Mesendoderm (in vitro differentiated cells): ENCODE measurements around the gene MAST2.

ENCODE experiments used
- DNase-seq: peaks from one replicate; pipeline ENCODE4 v3.0.0; 2013
- H2AK5ac ChIP-seq: 2 replicates; pipeline ENCODE4 v1.6.1; 2013; ENCODE audit warnings: low read length, inconsistent platforms
- H2BK120ac ChIP-seq: 2 replicates; pipeline ENCODE4 v1.6.1; 2013; ENCODE audit warnings: low read depth, mild to moderate bottlenecking, low read length, moderate library complexity, mixed read lengths
- H2BK15ac ChIP-seq: replicated peaks from 2 replicates; pipeline ENCODE4 v1.6.1; 2013; ENCODE audit warnings: low read depth, mild to moderate bottlenecking, moderate library complexity
- H2BK5ac ChIP-seq: 2 replicates; pipeline ENCODE4 v1.6.1; 2013; ENCODE audit warnings: low read length, inconsistent platforms
- H3K18ac ChIP-seq: 2 replicates; pipeline ENCODE4 v1.6.1; 2013; ENCODE audit warnings: mild to moderate bottlenecking, low read length, mixed read lengths
- H3K23ac ChIP-seq: one replicate; pipeline ENCODE4 v1.6.1; 2013; ENCODE audit warnings: low read length
- H3K27ac ChIP-seq: 2 replicates; pipeline ENCODE4 v1.5.1; 2013; ENCODE audit warnings: low read depth, mild to moderate bottlenecking, inconsistent platforms, low read length, moderate library complexity
- H3K27me3 ChIP-seq: 2 replicates; pipeline ENCODE4 v1.6.1; 2013; ENCODE audit warnings: low read length, control low read depth, mild to moderate bottlenecking, inconsistent platforms; ENCODE audit not compliant: insufficient read depth, poor library complexity
- H3K36me3 ChIP-seq: 2 replicates; pipeline ENCODE4 v1.6.1; 2013; ENCODE audit warnings: low read length, inconsistent platforms; ENCODE audit not compliant: control insufficient read depth, insufficient read depth
- H3K4ac ChIP-seq: one replicate; pipeline ENCODE4 v1.6.1; 2013; ENCODE audit warnings: low read depth, mild to moderate bottlenecking, low read length, moderate library complexity
- H3K4me1 ChIP-seq: 2 replicates; pipeline ENCODE4 v1.6.1; 2013; ENCODE audit warnings: low read depth, low read length, inconsistent platforms; ENCODE audit not compliant: control insufficient read depth
- H3K4me2 ChIP-seq: 2 replicates; pipeline ENCODE4 v1.6.1; 2013; ENCODE audit warnings: low read length
- H3K4me3 ChIP-seq: 2 replicates; pipeline ENCODE4 v1.5.1; 2013; ENCODE audit warnings: mild to moderate bottlenecking, low read length
- H3K56ac ChIP-seq: one replicate; pipeline ENCODE4 v1.6.1; 2013; ENCODE audit warnings: low read length
- H3K79me1 ChIP-seq: 2 replicates; pipeline ENCODE4 v1.6.1; 2013; ENCODE audit warnings: low read length, inconsistent platforms
- H3K79me2 ChIP-seq: 2 replicates; pipeline ENCODE4 v1.6.1; 2013; ENCODE audit warnings: mild to moderate bottlenecking, low read length; ENCODE audit not compliant: control insufficient read depth, insufficient read depth
- H3K9ac ChIP-seq: 2 replicates; pipeline ENCODE4 v1.6.1; 2013; ENCODE audit warnings: low read length, inconsistent platforms
- H4K5ac ChIP-seq: one replicate; pipeline ENCODE4 v1.6.1; 2013; ENCODE audit warnings: low read length
- H4K8ac ChIP-seq: one replicate; pipeline ENCODE4 v1.6.1; 2013; ENCODE audit warnings: low read depth, mild to moderate bottlenecking, control low read depth, low read length, moderate library complexity
- WGBS: extraction: QIAGEN DNeasy Blood & Tissue Kit; methylation state at CpG from one replicate; pipeline ENCODE4 v1.1.7; 2013; ENCODE audit warnings: low lambda C conversion rate, missing lambda C conversion rate; ENCODE audit not compliant: insufficient coverage; ENCODE audit errors: extremely low coverage; 5-methylcytosine and 5-hydroxymethylcytosine counted together

Gene MAST2

GRCh38 chr1:45913731-45914501 lies 110.5 kb downstream of the MAST2 start:
- no peak for DNase-seq

GRCh38 chr1:45914836-45915235 lies 111.4 kb downstream of the MAST2 start:
- Histone ChIP-seq H2BK5ac (no peak overlapping the region), H3K27ac (no peak overlapping the region), H3K56ac (no peak overlapping the region), H2AK5ac (no peak overlapping the region), H3K4ac (no peak overlapping the region), H3K23ac (no peak overlapping the region), H3K4me1 (peaks cover 12% of the 10 kb centered on the region), H3K79me1 (peaks cover 1% of the 10 kb centered on the region), H3K36me3 (no peaks in the 10 kb centered on the region), H4K5ac (no peak overlapping the region), H3K4me2 (no peak overlapping the region), H3K4me3 (no peak overlapping the region), H2BK120ac (no peak overlapping the region), H3K9ac (no peak overlapping the region), H4K8ac (no peak overlapping the region), H3K18ac (no peak overlapping the region), H3K27me3 (no peaks in the 10 kb centered on the region), H2BK15ac (no peak overlapping the region), H3K79me2 (no peaks in the 10 kb centered on the region)
- no CpG with 5 or more reads among the region's 1 CpG for WGBS
- no peak for DNase-seq

More at GRCh38 chr1:45913731-45914501, 110.5 kb downstream of the MAST2 start:
- Histone ChIP-seq H3K27ac (no peak overlapping the region), H3K4me1 (peaks cover 12% of the 10 kb centered on the region), H3K23ac (no peak overlapping the region), H3K36me3 (no peaks in the 10 kb centered on the region), H3K4ac (no peak overlapping the region), H3K18ac (peak overlapping the region; percentile 51), H4K5ac (no peak overlapping the region), H3K79me1 (peaks cover 1% of the 10 kb centered on the region), H2BK15ac (no peak overlapping the region), H3K4me3 (no peak overlapping the region), H2AK5ac (no peak overlapping the region), H2BK120ac (no peak overlapping the region), H3K4me2 (no peak overlapping the region), H2BK5ac (no peak overlapping the region), H3K9ac (no peak overlapping the region), H3K79me2 (no peaks in the 10 kb centered on the region), H3K27me3 (no peaks in the 10 kb centered on the region), H4K8ac (no peak overlapping the region), H3K56ac (peak overlapping the region; percentile 68)
- WGBS, result no CpG with 5 or more reads among the region's 4 CpGs

GRCh38 chr1:45922374-45922773 lies 119.0 kb downstream of the MAST2 start:
- no peak overlapping the region for H2BK5ac ChIP-seq
- H3K36me3 ChIP-seq, result no peaks in the 10 kb centered on the region
- no peak overlapping the region for H3K23ac ChIP-seq
- H4K8ac ChIP-seq, result no peak overlapping the region
- H3K18ac ChIP-seq, result no peak overlapping the region
- no peak overlapping the region for H2BK15ac ChIP-seq
- no peak overlapping the region for H3K27ac ChIP-seq
- H3K4me1 ChIP-seq, result peaks cover 24% of the 10 kb centered on the region
- peak overlapping the region; percentile 22 for H3K4ac ChIP-seq
- H3K79me1 ChIP-seq, result no peaks in the 10 kb centered on the region
- WGBS, result no CpG with 5 or more reads among the region's 10 CpGs
- no peak overlapping the region for H3K9ac ChIP-seq
- no peaks in the 10 kb centered on the region for H3K79me2 ChIP-seq
- no peak overlapping the region for H3K4me3 ChIP-seq
- H3K56ac ChIP-seq, result peak overlapping the region; percentile 69
- no peak for DNase-seq
- H2AK5ac ChIP-seq, result no peak overlapping the region
- no peak overlapping the region for H3K4me2 ChIP-seq
- no peak overlapping the region for H4K5ac ChIP-seq
- H2BK120ac ChIP-seq, result no peak overlapping the region
- no peaks in the 10 kb centered on the region for H3K27me3 ChIP-seq

GRCh38 chr1:45922813-45923212 lies 119.4 kb downstream of the MAST2 start:
- H3K36me3 ChIP-seq, result no peaks in the 10 kb centered on the region
- DNase-seq, result no peak

GRCh38 chr1:45923343-45923742 lies 119.9 kb downstream of the MAST2 start:
- Histone ChIP-seq H4K5ac (no peak overlapping the region), H2BK120ac (no peak overlapping the region), H3K4me3 (no peak overlapping the region), H3K36me3 (no peaks in the 10 kb centered on the region), H3K27ac (peak overlapping the region; percentile 20), H3K79me1 (no peaks in the 10 kb centered on the region), H2BK15ac (no peak overlapping the region), H3K4ac (peak overlapping the region; percentile 46), H2AK5ac (no peak overlapping the region), H3K9ac (no peak overlapping the region), H3K18ac (peak overlapping the region; percentile 15), H3K4me2 (no peak overlapping the region), H4K8ac (no peak overlapping the region), H3K4me1 (peaks cover 24% of the 10 kb centered on the region), H3K23ac (no peak overlapping the region), H2BK5ac (no peak overlapping the region), H3K56ac (peak overlapping the region; percentile 69), H3K27me3 (no peaks in the 10 kb centered on the region), H3K79me2 (no peaks in the 10 kb centered on the region)
- WGBS, result no CpG with 5 or more reads among the region's 4 CpGs
- DNase-seq, result peak; percentile 57

More at GRCh38 chr1:45922813-45923212, 119.4 kb downstream of the MAST2 start:
- peak overlapping the region; percentile 69 for H3K56ac ChIP-seq
- no peak overlapping the region for H3K9ac ChIP-seq
- H3K4me2 ChIP-seq, result no peak overlapping the region
- no peak overlapping the region for H3K23ac ChIP-seq
- peak overlapping the region; percentile 46 for H3K4ac ChIP-seq
- H2BK15ac ChIP-seq, result no peak overlapping the region
- H2BK120ac ChIP-seq, result no peak overlapping the region
- H3K4me1 ChIP-seq, result peaks cover 24% of the 10 kb centered on the region
- H3K27me3 ChIP-seq, result no peaks in the 10 kb centered on the region
- H3K79me2 ChIP-seq, result no peaks in the 10 kb centered on the region
- H3K4me3 ChIP-seq, result no peak overlapping the region
- H2BK5ac ChIP-seq, result peak overlapping the region; percentile 87
- H3K18ac ChIP-seq, result peak overlapping the region; percentile 12
- no peaks in the 10 kb centered on the region for H3K79me1 ChIP-seq
- no peak overlapping the region for H2AK5ac ChIP-seq
- no peak overlapping the region for H4K5ac ChIP-seq
- peak overlapping the region; percentile 20 for H3K27ac ChIP-seq
- WGBS, result no CpG with 5 or more reads among the region's 8 CpGs
- H4K8ac ChIP-seq, result no peak overlapping the region
